ENCODE measurements around the gene GORAB. TPM values are rescaled to one million over a fixed set of nuclear protein-coding genes. Genes with fewer than 3 reads are reported as not detected.

Gene GORAB, protein sequence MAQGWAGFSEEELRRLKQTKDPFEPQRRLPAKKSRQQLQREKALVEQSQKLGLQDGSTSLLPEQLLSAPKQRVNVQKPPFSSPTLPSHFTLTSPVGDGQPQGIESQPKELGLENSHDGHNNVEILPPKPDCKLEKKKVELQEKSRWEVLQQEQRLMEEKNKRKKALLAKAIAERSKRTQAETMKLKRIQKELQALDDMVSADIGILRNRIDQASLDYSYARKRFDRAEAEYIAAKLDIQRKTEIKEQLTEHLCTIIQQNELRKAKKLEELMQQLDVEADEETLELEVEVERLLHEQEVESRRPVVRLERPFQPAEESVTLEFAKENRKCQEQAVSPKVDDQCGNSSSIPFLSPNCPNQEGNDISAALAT
- total RNA-seq = 10 to 100 TPM in 5 of 6 donors, 1 to 10 TPM in 1; 8.4 to 32.5 (median 11.7) TPM

DNA sequence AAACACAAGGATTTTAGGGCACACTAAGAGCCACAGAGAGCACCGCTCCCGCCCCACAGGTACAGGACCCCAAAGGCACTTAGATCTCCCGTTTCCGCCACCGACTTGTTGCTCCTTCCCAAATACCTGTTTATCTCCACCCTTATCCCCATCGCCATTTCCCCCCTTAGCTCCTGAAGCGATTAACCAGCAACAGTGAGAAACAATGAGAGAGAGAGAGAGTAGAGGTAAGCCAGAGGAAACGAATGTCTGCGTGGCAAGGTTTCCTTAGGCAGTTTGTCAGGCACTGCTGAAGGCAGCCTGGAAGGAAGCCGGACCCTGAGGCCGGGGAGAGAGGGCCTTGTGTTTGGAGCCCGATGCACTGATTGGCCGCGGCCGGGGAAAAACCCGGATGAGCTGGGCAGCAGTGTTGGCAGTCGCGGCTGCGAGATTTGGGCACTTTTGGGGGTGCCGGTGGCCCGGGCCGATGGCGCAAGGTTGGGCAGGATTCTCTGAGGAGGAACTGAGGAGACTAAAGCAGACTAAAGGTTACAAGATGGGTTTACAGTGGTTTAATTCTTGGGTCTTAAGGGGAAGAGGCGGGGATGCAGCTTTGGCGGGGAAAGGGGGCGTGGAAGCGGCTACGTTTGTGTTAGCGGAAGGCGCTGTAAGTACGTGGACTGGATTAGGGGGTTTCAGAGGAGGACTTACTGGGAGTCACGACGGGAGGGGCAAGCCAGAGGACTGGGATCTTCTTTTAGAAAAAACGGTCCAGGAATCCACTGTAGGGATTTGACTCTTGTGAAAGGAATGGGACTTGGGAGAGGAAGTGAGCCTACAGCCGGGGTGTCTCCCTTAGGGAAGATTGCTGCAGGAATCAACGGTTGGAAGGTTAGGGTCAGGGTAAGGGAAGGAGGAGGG is at the start of gene GORAB:
Gene GORAB (plus strand): TSS at position 409 of the 900 bp plus-strand sequence. CDS start 58 bp downstream, at position 467.
- Histone ChIP-seq H3K4me1 (peaks cover 9 to 28% (median 23%) of the 10 kb centered on the region in 4 donors), H3K36me3 (no peaks in the 10 kb centered on the region), H3K27ac (peak within 1 kb of the TSS; percentile 87 to 93 (median 92)), H3K9me3 (no peaks in the 10 kb centered on the region), H3K27me3 (no peaks in the 10 kb centered on the region), H3K4me3 (peak within 1 kb of the TSS; percentile 26 to 65 (median 60))
- WGBS, 2 donors = 0% methylated on average over 36 of the region's 36 CpGs
- DNase-seq (peak; percentile 95), ATAC-seq (ENCODE audit: low FRiP score in 2 of 2) (peak; percentile 98)
- TF ChIP-seq EP300 (IDR thresholded peaks at IDR 0.05) (no peak), POLR2A (IDR thresholded peaks at IDR 0.05) (peak; percentile 9 to 85 (median 60)), POLR2AphosphoS5 (IDR thresholded peaks at IDR 0.05) (peak; percentile 74 to 94)
- TF ChIP-seq, protein P1, sequence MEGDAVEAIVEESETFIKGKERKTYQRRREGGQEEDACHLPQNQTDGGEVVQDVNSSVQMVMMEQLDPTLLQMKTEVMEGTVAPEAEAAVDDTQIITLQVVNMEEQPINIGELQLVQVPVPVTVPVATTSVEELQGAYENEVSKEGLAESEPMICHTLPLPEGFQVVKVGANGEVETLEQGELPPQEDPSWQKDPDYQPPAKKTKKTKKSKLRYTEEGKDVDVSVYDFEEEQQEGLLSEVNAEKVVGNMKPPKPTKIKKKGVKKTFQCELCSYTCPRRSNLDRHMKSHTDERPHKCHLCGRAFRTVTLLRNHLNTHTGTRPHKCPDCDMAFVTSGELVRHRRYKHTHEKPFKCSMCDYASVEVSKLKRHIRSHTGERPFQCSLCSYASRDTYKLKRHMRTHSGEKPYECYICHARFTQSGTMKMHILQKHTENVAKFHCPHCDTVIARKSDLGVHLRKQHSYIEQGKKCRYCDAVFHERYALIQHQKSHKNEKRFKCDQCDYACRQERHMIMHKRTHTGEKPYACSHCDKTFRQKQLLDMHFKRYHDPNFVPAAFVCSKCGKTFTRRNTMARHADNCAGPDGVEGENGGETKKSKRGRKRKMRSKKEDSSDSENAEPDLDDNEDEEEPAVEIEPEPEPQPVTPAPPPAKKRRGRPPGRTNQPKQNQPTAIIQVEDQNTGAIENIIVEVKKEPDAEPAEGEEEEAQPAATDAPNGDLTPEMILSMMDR (IDR thresholded peaks at IDR 0.05) = no peak

DNA sequence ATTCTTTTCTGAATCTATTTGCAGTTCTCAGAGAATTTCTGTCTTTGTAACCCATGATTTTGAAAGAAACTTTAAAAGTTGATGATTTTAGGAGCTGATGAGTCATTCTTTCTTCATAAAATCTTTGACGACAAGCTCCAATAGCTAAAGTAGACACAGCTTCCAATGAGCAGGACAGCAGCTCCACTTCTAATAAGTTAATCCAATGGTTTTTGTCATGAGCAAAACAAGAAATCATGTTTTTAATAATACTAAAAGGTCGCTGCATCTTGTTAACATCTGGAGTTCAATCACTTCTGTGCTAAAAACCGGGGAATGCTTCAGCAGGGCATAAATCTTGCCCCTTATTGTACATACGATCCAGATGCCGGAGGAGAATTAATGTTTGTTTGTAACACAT is 48.9 kb upstream of the GORAB start:
- H3K9me3 ChIP-seq = no peaks in the 10 kb centered on the region
- TF ChIP-seq EP300 (IDR thresholded peaks at IDR 0.05) (no peak), POLR2A (IDR thresholded peaks at IDR 0.05) (no peak), POLR2AphosphoS5 (IDR thresholded peaks at IDR 0.05) (no peak)
- TF ChIP-seq, protein P1 (IDR thresholded peaks at IDR 0.05) = no peak
- 74 to 84% methylated on average over 5 of the region's 5 CpGs for WGBS, 2 donors
- no peak overlapping the region for H3K27ac ChIP-seq
- H3K4me1 ChIP-seq = no peaks in the 10 kb centered on the region
- ATAC-seq (ENCODE audit: low FRiP score in 2 of 2) = no peak
- no peak overlapping the region for H3K4me3 ChIP-seq
- no peak for DNase-seq
- H3K27me3 ChIP-seq = no peaks in the 10 kb centered on the region
- no peaks in the 10 kb centered on the region for H3K36me3 ChIP-seq

DNA sequence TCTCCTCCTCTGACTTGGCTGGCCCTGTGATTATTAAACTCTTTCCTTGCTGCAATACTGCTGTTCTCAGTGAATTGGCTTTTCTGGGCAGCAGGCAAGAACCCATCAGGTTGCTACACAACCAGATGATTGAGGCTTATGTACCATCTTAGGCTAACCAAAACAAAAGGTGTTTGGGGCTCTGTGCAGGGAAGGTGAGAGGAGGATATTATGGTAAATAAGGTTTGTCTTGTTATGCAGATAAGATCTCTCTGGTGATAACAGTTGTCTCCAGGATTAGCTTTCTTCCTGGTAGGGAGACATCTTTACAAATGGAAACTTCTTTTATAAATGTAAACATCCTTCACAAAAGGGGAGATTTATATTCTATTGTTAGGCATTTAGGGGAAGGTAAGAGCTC is 44.5 kb upstream of the GORAB start:
- TF ChIP-seq, protein P1 (IDR thresholded peaks at IDR 0.05) = no peak
- TF ChIP-seq POLR2AphosphoS5 (IDR thresholded peaks at IDR 0.05) (no peak), POLR2A (IDR thresholded peaks at IDR 0.05) (no peak), EP300 (IDR thresholded peaks at IDR 0.05) (no peak)
- Histone ChIP-seq H3K36me3 (no peaks in the 10 kb centered on the region), H3K27ac (no peak overlapping the region), H3K9me3 (no peaks in the 10 kb centered on the region), H3K4me1 (no peaks in the 10 kb centered on the region), H3K27me3 (no peaks in the 10 kb centered on the region), H3K4me3 (no peak overlapping the region)
- ATAC-seq (ENCODE audit: low FRiP score in 2 of 2) (no peak), DNase-seq (no peak)

DNA sequence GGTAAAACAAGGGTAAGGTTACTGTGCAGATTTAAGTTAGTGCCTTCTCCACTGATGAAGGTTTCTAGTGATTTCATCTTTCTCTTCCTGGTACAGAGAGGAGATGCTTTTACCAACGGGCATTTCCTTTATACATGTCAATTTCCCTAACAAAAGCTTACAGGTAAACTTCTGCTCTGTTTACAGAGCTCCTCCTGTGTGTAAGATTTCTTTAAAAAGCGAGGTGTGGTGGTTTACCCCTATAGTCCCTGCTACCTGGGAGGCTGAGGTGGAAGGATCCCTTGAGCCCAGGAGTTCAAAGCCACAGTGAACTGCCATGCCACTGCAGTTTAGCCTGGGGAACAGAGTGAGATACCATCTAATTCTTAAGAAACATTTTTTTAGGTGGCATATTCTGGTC is 40.7 kb upstream of the GORAB start:
- no peak for ATAC-seq (ENCODE audit: low FRiP score in 2 of 2)
- DNase-seq = no peak
- 56 to 64% methylated on average over 2 of the region's 2 CpGs for WGBS, 2 donors
- H3K4me3 ChIP-seq = no peak overlapping the region
- H3K27ac ChIP-seq = no peak overlapping the region
- peaks cover 2 to 11% (median 9%) of the 10 kb centered on the region in 4 donors for H3K4me1 ChIP-seq
- H3K9me3 ChIP-seq = no peaks in the 10 kb centered on the region
- H3K36me3 ChIP-seq = no peaks in the 10 kb centered on the region
- no peaks in the 10 kb centered on the region for H3K27me3 ChIP-seq
- no peak for TF ChIP-seq POLR2AphosphoS5 (IDR thresholded peaks at IDR 0.05)
- TF ChIP-seq EP300 (IDR thresholded peaks at IDR 0.05) = no peak
- TF ChIP-seq POLR2A (IDR thresholded peaks at IDR 0.05) = no peak
- TF ChIP-seq, protein P1 (IDR thresholded peaks at IDR 0.05) = no peak
